Measurements from ENCODE around the gene HUS1B. TPM values are rescaled to one million over a fixed set of nuclear protein-coding genes. Genes with fewer than 3 reads are reported as not detected.

Gene HUS1B
- polyA plus RNA-seq, 1 experiment: 0.10 TPM

- Histone ChIP-seq H3K9me3 (ENCODE audit: control insufficient read depth, insufficient read depth, low read length) (no peaks in the 10 kb centered on the region), H3K4me3 (ENCODE audit: low read depth, low read length) (no peak overlapping the region), H3K27me3 (ENCODE audit: control insufficient read depth, insufficient read depth, low read length) (no peaks in the 10 kb centered on the region), H3K27ac (ENCODE audit: low read depth, low read length) (no peak overlapping the region)
- DNase-seq (ENCODE audit: low read depth, low spot score): no peak
- POLR2A ChIA-PET: no interaction called here
- TF ChIP-seq, protein P1, sequence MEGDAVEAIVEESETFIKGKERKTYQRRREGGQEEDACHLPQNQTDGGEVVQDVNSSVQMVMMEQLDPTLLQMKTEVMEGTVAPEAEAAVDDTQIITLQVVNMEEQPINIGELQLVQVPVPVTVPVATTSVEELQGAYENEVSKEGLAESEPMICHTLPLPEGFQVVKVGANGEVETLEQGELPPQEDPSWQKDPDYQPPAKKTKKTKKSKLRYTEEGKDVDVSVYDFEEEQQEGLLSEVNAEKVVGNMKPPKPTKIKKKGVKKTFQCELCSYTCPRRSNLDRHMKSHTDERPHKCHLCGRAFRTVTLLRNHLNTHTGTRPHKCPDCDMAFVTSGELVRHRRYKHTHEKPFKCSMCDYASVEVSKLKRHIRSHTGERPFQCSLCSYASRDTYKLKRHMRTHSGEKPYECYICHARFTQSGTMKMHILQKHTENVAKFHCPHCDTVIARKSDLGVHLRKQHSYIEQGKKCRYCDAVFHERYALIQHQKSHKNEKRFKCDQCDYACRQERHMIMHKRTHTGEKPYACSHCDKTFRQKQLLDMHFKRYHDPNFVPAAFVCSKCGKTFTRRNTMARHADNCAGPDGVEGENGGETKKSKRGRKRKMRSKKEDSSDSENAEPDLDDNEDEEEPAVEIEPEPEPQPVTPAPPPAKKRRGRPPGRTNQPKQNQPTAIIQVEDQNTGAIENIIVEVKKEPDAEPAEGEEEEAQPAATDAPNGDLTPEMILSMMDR (IDR thresholded peaks at IDR 0.05; ENCODE audit: low read depth, low read length): no peak
- CTCF ChIA-PET: no interaction called here
Measured at GRCh38 chr6:610882-611281, 46.0 kb downstream of the HUS1B start.

DNA sequence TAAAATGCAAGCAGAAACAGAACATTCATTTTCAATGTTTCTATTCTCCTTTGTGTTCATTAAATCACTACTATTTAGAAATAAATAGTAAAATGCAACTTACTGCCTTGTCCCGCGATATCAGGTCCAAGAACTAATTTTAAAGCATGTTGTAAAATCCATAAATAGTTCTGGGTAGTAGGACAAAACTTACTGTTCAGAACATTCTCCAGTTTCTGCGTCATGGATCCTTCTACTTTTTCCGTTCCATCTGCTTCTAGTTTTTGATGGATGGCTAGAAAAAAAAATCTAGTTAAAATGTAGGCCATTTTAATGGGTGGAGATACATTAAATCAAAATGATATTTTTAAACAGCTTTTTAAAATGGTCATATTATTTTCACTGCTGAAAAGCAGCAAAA is 47.0 kb downstream of the HUS1B start:
- CTCF ChIA-PET: no interaction called here
- Histone ChIP-seq H3K27ac (ENCODE audit: low read depth, low read length) (no peak overlapping the region), H3K27me3 (ENCODE audit: control insufficient read depth, insufficient read depth, low read length) (no peaks in the 10 kb centered on the region), H3K4me3 (ENCODE audit: low read depth, low read length) (no peak overlapping the region), H3K9me3 (ENCODE audit: control insufficient read depth, insufficient read depth, low read length) (no peaks in the 10 kb centered on the region)
- TF ChIP-seq, protein P1 (IDR thresholded peaks at IDR 0.05; ENCODE audit: low read depth, low read length): no peak
- DNase-seq (ENCODE audit: low read depth, low spot score): no peak
- POLR2A ChIA-PET: no interaction called here

GRCh38 chr6:606829-607379 is 50.0 kb downstream of the HUS1B start:
- ChIA-PET CTCF (interaction anchor here (1.1 to 2.7 kb wide), 4 partner anchors 14 to 817 kb away, joined by 5 to 12 read pairs (median 10); no protein-coding TSS in a partner anchor), POLR2A (interaction anchor here (0.6 kb wide), 1 partner anchor 73 kb away, joined by 3 read pairs; no protein-coding TSS in a partner anchor)

More at GRCh38 chr6:606829-607379, 50.0 kb downstream of the HUS1B start:
- Histone ChIP-seq H3K27ac (ENCODE audit: low read depth, low read length) (no peak overlapping the region), H3K4me3 (ENCODE audit: low read depth, low read length) (no peak overlapping the region), H3K9me3 (ENCODE audit: control insufficient read depth, insufficient read depth, low read length) (no peaks in the 10 kb centered on the region), H3K27me3 (ENCODE audit: control insufficient read depth, insufficient read depth, low read length) (no peaks in the 10 kb centered on the region)
- DNase-seq (ENCODE audit: low read depth, low spot score): no peak
- TF ChIP-seq, protein P1 (IDR thresholded peaks at IDR 0.05; ENCODE audit: low read depth, low read length): no peak

Other genes starting within 250 kb of the HUS1B start
- 27.8 and 33.4 TPM in 2 replicates for gene EXOC2, start 36.0 kb upstream of the HUS1B start, polyA plus RNA-seq (2011; rRNA removed)